ENCODE data around the gene RSPO3. TPM values are rescaled to one million over a fixed set of nuclear protein-coding genes. Genes with fewer than 3 reads are reported as not detected.
"Not testable (repeated sequence)": the region's sequence is repeated elsewhere in the genome, so short reads cannot be mapped to it uniquely, and the experiment has no call there.

Gene RSPO3
- polyA plus RNA-seq, 1 donor from 2014 or later = not detected

- H3K27ac Mint-ChIP-seq, H3K4me1 Mint-ChIP-seq, H3K27me3 Mint-ChIP-seq, H3K4me3 Mint-ChIP-seq, H3K36me3 Mint-ChIP-seq, H3K9me3 Mint-ChIP-seq: not testable (repeated sequence)
These were observed 21.0 kb upstream of the RSPO3 start for GRCh38 chr6:127097442-127097841.

GRCh38 chr6:127100510-127101140 lies 17.8 kb upstream of the RSPO3 start:
- Mint-ChIP-seq H3K9me3 (peaks cover 0 to 2% (median 0%) of the 10 kb centered on the region in 3 donors), H3K4me3 (no peak overlapping the region), H3K36me3 (no peaks in the 10 kb centered on the region), H3K27ac (no peak overlapping the region), H3K27me3 (peaks cover 2% of the 10 kb centered on the region), H3K4me1 (peaks cover 0 to 1% (median 0%) of the 10 kb centered on the region in 3 donors)

GRCh38 chr6:127102299-127102698 lies 16.2 kb upstream of the RSPO3 start:
- Mint-ChIP-seq H3K4me1 (peaks cover 0 to 1% (median 0%) of the 10 kb centered on the region in 3 donors), H3K27ac (no peak overlapping the region), H3K9me3 (peaks cover 0 to 4% (median 0%) of the 10 kb centered on the region in 3 donors), H3K36me3 (no peaks in the 10 kb centered on the region), H3K27me3 (peaks cover 6% of the 10 kb centered on the region), H3K4me3 (no peak overlapping the region)

- Mint-ChIP-seq H3K4me3 (no peak overlapping the region), H3K36me3 (no peaks in the 10 kb centered on the region), H3K27ac (no peak overlapping the region), H3K9me3 (peaks cover 0 to 4% (median 0%) of the 10 kb centered on the region in 3 donors), H3K27me3 (peaks cover 7% of the 10 kb centered on the region), H3K4me1 (peaks cover 0 to 1% (median 0%) of the 10 kb centered on the region in 3 donors)
These were observed 15.6 kb upstream of the RSPO3 start for GRCh38 chr6:127102859-127103258.

GRCh38 chr6:127103482-127103881 lies 15.0 kb upstream of the RSPO3 start:
- H3K4me3 Mint-ChIP-seq = no peak overlapping the region
- peaks cover 0 to 1% (median 0%) of the 10 kb centered on the region in 3 donors for H3K4me1 Mint-ChIP-seq
- H3K27me3 Mint-ChIP-seq = peaks cover 10% of the 10 kb centered on the region
- H3K27ac Mint-ChIP-seq = no peak overlapping the region
- no peaks in the 10 kb centered on the region for H3K36me3 Mint-ChIP-seq
- H3K9me3 Mint-ChIP-seq = peaks cover 0 to 6% (median 0%) of the 10 kb centered on the region in 3 donors

- no peak overlapping the region for H3K4me3 Mint-ChIP-seq
- peaks cover 10% of the 10 kb centered on the region for H3K27me3 Mint-ChIP-seq
- H3K36me3 Mint-ChIP-seq = no peaks in the 10 kb centered on the region
- no peak overlapping the region for H3K27ac Mint-ChIP-seq
- peaks cover 0 to 9% (median 0%) of the 10 kb centered on the region in 3 donors for H3K9me3 Mint-ChIP-seq
- no peaks in the 10 kb centered on the region for H3K4me1 Mint-ChIP-seq
These were observed 10.6 kb upstream of the RSPO3 start for GRCh38 chr6:127107916-127108315.

GRCh38 chr6:127110712-127111111 lies 7.8 kb upstream of the RSPO3 start:
- no peak overlapping the region for H3K27ac Mint-ChIP-seq

GRCh38 chr6:127111526-127111925 lies 6.9 kb upstream of the RSPO3 start:
- H3K4me3 Mint-ChIP-seq = no peak overlapping the region
- H3K27me3 Mint-ChIP-seq = peaks cover 27% of the 10 kb centered on the region
- no peaks in the 10 kb centered on the region for H3K4me1 Mint-ChIP-seq
- no peaks in the 10 kb centered on the region for H3K36me3 Mint-ChIP-seq
- no peak overlapping the region for H3K27ac Mint-ChIP-seq
- peaks cover 0 to 8% (median 0%) of the 10 kb centered on the region in 3 donors for H3K9me3 Mint-ChIP-seq

More at GRCh38 chr6:127110712-127111111, 7.8 kb upstream of the RSPO3 start:
- Mint-ChIP-seq H3K4me3 (no peak overlapping the region), H3K36me3 (no peaks in the 10 kb centered on the region), H3K9me3 (peaks cover 0 to 8% (median 0%) of the 10 kb centered on the region in 3 donors), H3K27me3 (peaks cover 20% of the 10 kb centered on the region), H3K4me1 (no peaks in the 10 kb centered on the region)

- peaks cover 35% of the 10 kb centered on the region for H3K27me3 Mint-ChIP-seq
- no peak overlapping the region for H3K4me3 Mint-ChIP-seq
- H3K27ac Mint-ChIP-seq = no peak overlapping the region
These were observed 4.2 kb upstream of the RSPO3 start for GRCh38 chr6:127114214-127114760.

GRCh38 chr6:127115084-127115655 lies 3.3 kb upstream of the RSPO3 start:
- peaks cover 0 to 4% (median 0%) of the 10 kb centered on the region in 3 donors for H3K9me3 Mint-ChIP-seq
- no peak overlapping the region for H3K4me3 Mint-ChIP-seq
- H3K27ac Mint-ChIP-seq = peak overlapping the region in 1 of 3 donors; percentile 13
- no peaks in the 10 kb centered on the region for H3K36me3 Mint-ChIP-seq
- peaks cover 2 to 9% (median 9%) of the 10 kb centered on the region in 3 donors for H3K4me1 Mint-ChIP-seq
- peaks cover 39% of the 10 kb centered on the region for H3K27me3 Mint-ChIP-seq

More at GRCh38 chr6:127114214-127114760, 4.2 kb upstream of the RSPO3 start:
- H3K9me3 Mint-ChIP-seq = peaks cover 0 to 4% (median 0%) of the 10 kb centered on the region in 3 donors
- peaks cover 0 to 6% (median 5%) of the 10 kb centered on the region in 3 donors for H3K4me1 Mint-ChIP-seq
- H3K36me3 Mint-ChIP-seq = no peaks in the 10 kb centered on the region

GRCh38 chr6:127115746-127116145 lies 2.7 kb upstream of the RSPO3 start:
- peaks cover 2 to 10% (median 9%) of the 10 kb centered on the region in 3 donors for H3K4me1 Mint-ChIP-seq
- no peak overlapping the region for H3K27ac Mint-ChIP-seq
- H3K36me3 Mint-ChIP-seq = no peaks in the 10 kb centered on the region
- peaks cover 45% of the 10 kb centered on the region for H3K27me3 Mint-ChIP-seq
- H3K9me3 Mint-ChIP-seq = peaks cover 0 to 4% (median 0%) of the 10 kb centered on the region in 3 donors
- no peak overlapping the region for H3K4me3 Mint-ChIP-seq

- H3K4me3 Mint-ChIP-seq = peak overlapping the region in 2 of 4 donors; percentile 30 to 39
- H3K27ac Mint-ChIP-seq = no peak overlapping the region
- H3K9me3 Mint-ChIP-seq = no peaks in the 10 kb centered on the region
- peaks cover 56% of the 10 kb centered on the region for H3K27me3 Mint-ChIP-seq
- H3K4me1 Mint-ChIP-seq = peaks cover 5 to 17% (median 9%) of the 10 kb centered on the region in 3 donors
- H3K36me3 Mint-ChIP-seq = peaks cover 2% of the 10 kb centered on the region
These were observed 533 bp upstream of the RSPO3 start for GRCh38 chr6:127117979-127118297.

- Mint-ChIP-seq H3K4me3 (peak overlapping the region; percentile 34 to 95 (median 82)), H3K27ac (peak overlapping the region in 1 of 3 donors; percentile 90), H3K27me3 (peaks cover 57% of the 10 kb centered on the region), H3K36me3 (peaks cover 2% of the 10 kb centered on the region), H3K9me3 (no peaks in the 10 kb centered on the region), H3K4me1 (peaks cover 5 to 17% (median 9%) of the 10 kb centered on the region in 3 donors)
These were observed 891 bp downstream of the RSPO3 start for GRCh38 chr6:127119102-127120022.

- peaks cover 50% of the 10 kb centered on the region for H3K27me3 Mint-ChIP-seq
These were observed 1.7 kb downstream of the RSPO3 start for GRCh38 chr6:127120023-127120786.

More at GRCh38 chr6:127120023-127120786, 1.7 kb downstream of the RSPO3 start:
- Mint-ChIP-seq H3K27ac (no peak overlapping the region), H3K9me3 (no peaks in the 10 kb centered on the region), H3K4me3 (peak overlapping the region; percentile 10 to 86 (median 74)), H3K4me1 (peaks cover 5 to 17% (median 9%) of the 10 kb centered on the region in 3 donors), H3K36me3 (peaks cover 2% of the 10 kb centered on the region)

All from IgD-negative memory B cell (primary cell).